Measurements from ENCODE around the gene MDC1.

Gene MDC1

GRCh38 chr6:30686908-30687658 lies 30.0 kb downstream of the MDC1 start (continued):
- TF ChIP-seq HIC1 (tag by site-specific recombination; IDR thresholded peaks at IDR 0.05) (peak; percentile 73), ZBTB8A (tag by site-specific recombination; IDR thresholded peaks at IDR 0.05) (peak; percentile 61), ZNF174 (tag by site-specific recombination; IDR thresholded peaks at IDR 0.05) (no peak), ZNF704 (tag by site-specific recombination; IDR thresholded peaks at IDR 0.05) (no peak), GLI4 (tag by site-specific recombination; IDR thresholded peaks at IDR 0.05) (peak; percentile 19; the same call in 1 of the 2 replicates), KLF10 (tag by site-specific recombination; IDR thresholded peaks at IDR 0.05) (peak; percentile 90), ZEB2 (tag by site-specific recombination; IDR thresholded peaks at IDR 0.05) (peak; percentile 90), ZNF488 (tag by site-specific recombination; IDR thresholded peaks at IDR 0.05) (no peak), ZNF571 (tag by site-specific recombination; IDR thresholded peaks at IDR 0.05) (no peak), ZNF26 (tag by site-specific recombination; IDR thresholded peaks at IDR 0.05) (no peak), ZNF660 (tag by site-specific recombination; IDR thresholded peaks at IDR 0.05) (no peak), ZNF518A (tag by site-specific recombination; conservative IDR thresholded peaks at IDR 0.05; ENCODE audit: low read depth) (no peak), ZNF202 (tag by site-specific recombination; IDR thresholded peaks at IDR 0.05; ENCODE audit: borderline replicate concordance) (no peak), ZNF521 (tag by site-specific recombination; IDR thresholded peaks at IDR 0.05) (no peak), ZBTB11 (tag by site-specific recombination; conservative IDR thresholded peaks at IDR 0.05; ENCODE audit: low read depth) (peak; percentile 67), RBAK (tag by site-specific recombination; IDR thresholded peaks at IDR 0.05) (no peak), ZBTB21 (tag by site-specific recombination; IDR thresholded peaks at IDR 0.05) (no peak; the same call in 1 of the 2 replicates), ZSCAN18 (tag by site-specific recombination; IDR thresholded peaks at IDR 0.05) (no peak), OVOL3 (tag by site-specific recombination; IDR thresholded peaks at IDR 0.05) (no peak)
